ENCODE data around the gene TBPL1.

Gene TBPL1

DNA sequence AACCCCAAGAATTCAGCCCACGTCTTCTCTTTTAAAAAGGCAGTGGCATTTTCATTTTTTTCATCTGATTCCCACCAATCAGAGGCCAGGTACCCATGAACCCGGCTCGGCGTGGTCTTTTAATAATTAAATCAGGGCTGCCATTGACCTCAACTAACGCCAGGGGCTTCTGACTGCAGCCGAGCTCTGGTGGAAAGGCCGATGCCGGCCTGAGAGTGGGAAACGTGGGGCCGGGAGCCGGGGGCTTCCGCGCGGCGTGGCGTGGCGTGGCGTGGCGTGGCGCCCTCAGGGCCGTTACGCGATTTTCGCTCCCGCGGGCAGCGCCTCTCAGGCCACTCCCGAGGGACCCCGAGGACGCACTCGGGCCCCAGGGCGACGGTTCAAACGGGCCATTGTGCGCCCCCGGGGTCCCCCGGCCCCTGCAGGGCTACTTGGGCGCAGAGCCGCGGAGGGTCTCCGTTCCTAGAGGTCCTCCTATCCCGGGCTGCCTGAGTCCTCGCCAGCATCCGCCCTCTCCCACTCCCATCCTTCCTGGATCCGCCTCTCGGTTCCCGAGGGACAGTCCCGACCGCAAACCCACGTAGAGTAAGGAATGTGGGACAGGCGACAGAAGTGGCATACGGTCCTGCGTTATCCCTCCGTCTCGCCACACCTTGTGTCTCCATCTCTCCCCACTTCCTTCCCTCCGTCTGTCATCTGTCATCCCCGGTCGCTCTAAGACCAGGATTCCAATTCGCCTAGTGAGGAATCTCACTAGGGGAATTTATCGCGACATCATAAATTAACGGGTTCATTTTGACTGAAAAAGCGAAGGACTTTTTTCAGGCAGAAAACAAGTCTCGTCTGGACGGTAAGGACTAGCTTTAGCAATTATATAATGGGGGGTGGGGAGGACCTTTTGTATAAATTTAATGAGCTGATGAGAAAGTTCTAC is 876 bp upstream of the TBPL1 start:
- CTCF ChIA-PET: interaction anchor here (0.7 to 2.6 kb wide), 6 partner anchors 9 to 111 kb away, joined by 3 to 13 read pairs (median 4); no protein-coding TSS in a partner anchor
- DNase-seq (ENCODE audit: extremely low spot score): peak; percentile 71
- TF ChIP-seq, protein P1, sequence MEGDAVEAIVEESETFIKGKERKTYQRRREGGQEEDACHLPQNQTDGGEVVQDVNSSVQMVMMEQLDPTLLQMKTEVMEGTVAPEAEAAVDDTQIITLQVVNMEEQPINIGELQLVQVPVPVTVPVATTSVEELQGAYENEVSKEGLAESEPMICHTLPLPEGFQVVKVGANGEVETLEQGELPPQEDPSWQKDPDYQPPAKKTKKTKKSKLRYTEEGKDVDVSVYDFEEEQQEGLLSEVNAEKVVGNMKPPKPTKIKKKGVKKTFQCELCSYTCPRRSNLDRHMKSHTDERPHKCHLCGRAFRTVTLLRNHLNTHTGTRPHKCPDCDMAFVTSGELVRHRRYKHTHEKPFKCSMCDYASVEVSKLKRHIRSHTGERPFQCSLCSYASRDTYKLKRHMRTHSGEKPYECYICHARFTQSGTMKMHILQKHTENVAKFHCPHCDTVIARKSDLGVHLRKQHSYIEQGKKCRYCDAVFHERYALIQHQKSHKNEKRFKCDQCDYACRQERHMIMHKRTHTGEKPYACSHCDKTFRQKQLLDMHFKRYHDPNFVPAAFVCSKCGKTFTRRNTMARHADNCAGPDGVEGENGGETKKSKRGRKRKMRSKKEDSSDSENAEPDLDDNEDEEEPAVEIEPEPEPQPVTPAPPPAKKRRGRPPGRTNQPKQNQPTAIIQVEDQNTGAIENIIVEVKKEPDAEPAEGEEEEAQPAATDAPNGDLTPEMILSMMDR (IDR thresholded peaks at IDR 0.05; ENCODE audit: control extremely low read depth, extremely low read depth, low read depth, missing control alignments): peak; percentile 13
- POLR2A ChIA-PET: interaction anchor here (0.5 kb wide), 1 partner anchor 12 kb away, joined by 3 read pairs; no protein-coding TSS in a partner anchor

DNA sequence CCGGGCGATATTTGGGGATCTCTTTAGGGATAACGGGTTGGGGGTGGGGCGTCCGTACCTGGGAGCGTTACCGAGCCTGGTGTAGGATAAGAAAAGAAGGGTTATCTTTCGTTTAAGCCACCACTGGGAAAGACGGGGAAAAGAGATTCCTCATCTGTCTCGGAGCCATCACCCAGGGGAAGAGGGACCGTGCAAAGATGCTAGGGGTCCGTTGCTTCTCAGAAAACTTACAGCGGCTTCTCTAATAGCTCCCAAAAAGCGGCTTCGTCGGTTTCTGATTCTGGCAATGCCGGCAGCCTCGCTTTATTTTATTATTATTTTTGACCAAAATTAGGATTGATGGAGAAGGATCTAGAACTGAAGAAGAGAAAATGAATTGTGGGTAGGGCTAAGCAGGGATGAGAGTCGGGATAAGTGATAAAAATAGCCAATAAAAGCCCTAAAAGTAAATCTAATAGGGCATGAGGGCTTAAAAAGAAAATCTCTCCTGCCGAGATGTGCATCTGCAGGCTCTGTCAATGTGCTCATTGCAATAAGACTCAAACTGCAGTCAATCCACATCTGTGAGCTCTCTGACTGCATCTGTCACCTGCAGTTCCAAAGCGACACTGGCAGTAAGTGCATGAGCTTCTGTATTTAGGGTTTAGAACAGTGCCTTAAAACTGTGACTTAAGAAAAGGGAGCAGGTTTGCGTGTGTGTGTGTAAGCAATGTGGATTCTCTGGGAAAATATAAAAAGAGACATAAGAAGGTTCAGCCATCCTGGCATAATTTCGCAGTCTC is 801 bp downstream of the TBPL1 start:
- no peak for DNase-seq (ENCODE audit: extremely low spot score)
- ChIA-PET CTCF (interaction anchor here (1.0 to 3.0 kb wide), 8 partner anchors 10 to 142 kb away, joined by 3 to 18 read pairs (median 6); no protein-coding TSS in a partner anchor), POLR2A (interaction anchor here (0.9 kb wide), 1 partner anchor 12 kb away, joined by 4 read pairs; no protein-coding TSS in a partner anchor)
- TF ChIP-seq, protein P1 (IDR thresholded peaks at IDR 0.05; ENCODE audit: control extremely low read depth, extremely low read depth, low read depth, missing control alignments): no peak

DNA sequence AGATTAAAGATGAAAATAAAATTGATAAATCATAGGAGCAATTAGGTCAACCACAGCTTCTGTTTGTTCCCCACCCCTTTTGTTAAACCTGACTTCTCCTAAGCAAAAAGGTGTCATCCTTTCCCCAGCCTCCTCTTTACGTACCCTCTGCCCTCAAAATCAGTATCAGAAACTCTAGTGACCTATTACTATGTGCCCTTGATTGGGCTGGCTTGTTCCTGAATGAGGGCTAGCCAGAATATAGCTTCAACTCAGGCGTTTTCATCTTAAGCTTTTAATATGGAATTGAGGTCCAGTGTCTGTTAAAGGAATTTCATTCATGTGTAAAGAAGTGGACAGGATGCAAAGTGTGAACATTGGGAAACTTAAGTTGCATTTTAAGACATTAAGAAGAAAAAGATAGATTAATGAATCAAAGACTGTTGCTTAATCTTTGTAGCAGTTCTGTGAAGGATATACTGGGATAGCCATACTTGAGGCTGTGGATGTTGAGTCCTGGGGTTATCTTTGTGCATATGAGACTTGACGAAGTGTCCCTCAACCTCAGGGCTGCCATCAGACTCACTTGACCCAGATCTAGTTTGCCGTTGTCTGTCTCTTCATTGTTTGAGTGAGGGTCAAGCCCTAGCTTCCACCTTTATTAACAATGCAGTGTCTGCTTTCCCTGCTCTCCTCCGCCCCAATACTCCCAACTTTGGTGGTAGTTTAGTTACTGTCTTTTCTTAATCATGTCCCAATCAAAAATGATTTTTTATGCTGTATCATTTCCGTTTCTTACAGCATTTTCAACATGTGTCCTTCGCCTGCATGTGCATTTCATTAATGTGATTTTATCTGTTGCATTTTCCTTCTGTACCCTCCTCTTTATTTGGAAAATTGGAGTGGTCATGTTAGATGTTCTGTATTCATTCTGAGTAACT is 1.9 kb downstream of the TBPL1 start:
- CTCF ChIA-PET: interaction anchor here (0.9 to 3.0 kb wide), 10 partner anchors 11 to 142 kb away, joined by 3 to 18 read pairs (median 4); no protein-coding TSS in a partner anchor
- TF ChIP-seq, protein P1 (IDR thresholded peaks at IDR 0.05; ENCODE audit: control extremely low read depth, extremely low read depth, low read depth, missing control alignments): no peak
- POLR2A ChIA-PET: interaction anchor here (0.9 kb wide), 1 partner anchor 11 kb away, joined by 4 read pairs; no protein-coding TSS in a partner anchor
- no peak for DNase-seq (ENCODE audit: extremely low spot score)

DNA sequence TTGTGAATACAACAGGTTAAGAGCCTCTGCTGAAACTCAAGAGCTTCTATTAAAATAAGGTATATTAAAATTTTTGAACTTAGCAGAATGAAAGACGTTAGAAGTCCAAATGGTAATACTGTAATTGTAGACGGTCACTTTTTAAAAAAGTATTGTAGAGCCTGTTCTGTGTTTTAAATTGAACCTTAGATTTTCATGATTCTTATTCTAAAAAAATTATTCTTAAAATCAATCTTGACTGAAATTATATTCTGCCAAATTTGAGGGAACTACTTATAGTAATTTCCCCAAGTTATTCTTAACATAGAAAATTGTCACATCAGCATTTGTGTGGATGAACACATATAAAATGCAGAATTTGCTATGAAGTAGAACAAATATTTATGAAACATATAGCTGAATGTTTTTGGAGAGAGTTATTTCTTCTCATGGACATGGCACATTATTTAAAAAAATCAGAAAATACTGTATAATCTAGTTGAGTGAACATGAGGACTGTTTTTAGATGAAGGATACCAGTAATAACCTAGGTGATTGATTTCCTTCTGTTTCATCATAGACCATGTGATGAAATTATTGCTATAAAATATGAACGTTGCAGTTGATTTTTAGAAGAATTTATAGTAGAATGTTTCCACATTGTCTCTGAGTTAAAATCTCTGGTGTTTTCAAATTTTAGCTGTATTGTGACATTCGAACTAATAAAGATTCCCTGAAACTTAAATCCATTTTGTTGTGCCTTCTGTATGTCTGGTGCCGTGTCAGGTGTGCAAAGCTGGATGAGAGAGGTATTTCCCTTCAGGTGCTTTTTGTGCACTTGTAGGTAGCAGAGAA is 2.8 kb downstream of the TBPL1 start:
- TF ChIP-seq, protein P1 (IDR thresholded peaks at IDR 0.05; ENCODE audit: control extremely low read depth, extremely low read depth, low read depth, missing control alignments): no peak
- no peak for DNase-seq (ENCODE audit: extremely low spot score)
- POLR2A ChIA-PET: no interaction called here
- CTCF ChIA-PET: interaction anchor here (0.9 to 3.0 kb wide), 5 partner anchors 10 to 141 kb away, joined by 3 to 18 read pairs (median 5); no protein-coding TSS in a partner anchor

DNA sequence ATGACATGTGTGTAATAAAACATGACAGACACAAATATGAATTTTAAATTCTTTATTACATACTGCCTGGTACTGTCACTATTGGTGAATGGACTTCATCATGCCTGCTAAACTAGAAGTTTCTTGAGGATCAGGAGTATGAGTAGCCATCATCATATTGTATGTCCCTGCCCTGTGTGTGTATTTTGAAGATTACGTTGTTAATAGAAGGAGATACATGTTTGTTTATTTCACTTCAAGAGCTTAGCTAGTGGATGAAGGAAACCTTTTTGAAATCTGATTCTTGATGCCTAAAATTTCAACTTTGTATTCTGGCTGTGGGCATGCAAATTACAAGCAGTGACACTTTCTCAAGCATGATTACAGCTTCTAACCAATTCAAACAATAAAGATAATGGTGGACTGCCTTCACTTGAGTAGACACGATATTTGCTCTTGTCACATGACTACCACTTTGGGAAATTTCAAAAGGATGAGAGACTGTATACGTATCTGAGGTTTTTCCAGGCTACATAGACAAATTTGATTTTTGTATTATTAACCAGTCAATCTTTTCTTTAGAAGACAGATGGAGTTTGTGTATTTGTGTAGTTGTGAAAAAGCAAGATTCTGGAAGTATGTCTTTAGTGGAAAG is 3.5 kb downstream of the TBPL1 start:
- POLR2A ChIA-PET: no interaction called here
- DNase-seq (ENCODE audit: extremely low spot score): no peak
- CTCF ChIA-PET: interaction anchor here (1.3 to 3.0 kb wide), 4 partner anchors 10 to 40 kb away, joined by 3 to 18 read pairs (median 8); no protein-coding TSS in a partner anchor
- TF ChIP-seq, protein P1 (IDR thresholded peaks at IDR 0.05; ENCODE audit: control extremely low read depth, extremely low read depth, low read depth, missing control alignments): no peak

Data from GM10248 (cell line).